Left renal cortex interstitium (tissue), 4 donors: ENCODE data around the gene GNAO1. TPM values are rescaled to one million over a fixed set of nuclear protein-coding genes. Genes with fewer than 3 reads are reported as not detected.
A peak's percentile ranks its signal among the peaks of the same experiment; 100 is the strongest.

Source experiments
- DNase-seq, 4 donors: peaks; one replicate each; pipeline ENCODE4 v3.0.0-alpha.2; 2013; ENCODE audit warnings: low read depth in 4 of 4, low spot score in 2 of 4, missing footprints in 1 of 4
- polyA plus RNA-seq, 4 donors: library from polyadenylated mRNA; unstranded; fragments of 120-200 nt; gene quantifications; one replicate each; pipeline ENCODE4 v1.2.1, GENCODE V29; 2013; ENCODE audit not compliant: insufficient read length in 4 of 4

The GNAO1 gene
- polyA plus RNA-seq, 4 donors = 5.3 to 6.5 (median 6.1) TPM

GRCh38 chr16:56306690-56307533 lies 115.6 kb downstream of the GNAO1 start:
- no peak for DNase-seq

DNA sequence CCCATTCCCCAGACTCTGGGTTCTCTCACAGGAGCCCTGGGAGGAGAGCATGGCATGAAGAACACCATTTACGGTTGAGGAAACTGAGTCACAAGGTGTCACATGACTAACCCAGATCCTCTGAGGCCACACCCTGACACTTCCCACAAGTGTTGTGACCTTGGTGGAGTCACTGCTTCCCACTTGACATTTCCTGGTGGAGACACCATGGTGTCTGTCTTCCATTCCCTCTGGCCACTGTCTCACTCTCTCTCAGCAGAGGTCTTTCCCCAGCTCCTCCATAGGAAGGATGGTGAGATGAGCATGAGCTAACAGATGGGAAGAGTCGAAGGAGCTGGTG lies 116.2 kb downstream of the GNAO1 start:
- DNase-seq = no peak

- DNase-seq = no peak
Observed at GRCh38 chr16:56309008-56309407, 117.7 kb downstream of the GNAO1 start.

DNA sequence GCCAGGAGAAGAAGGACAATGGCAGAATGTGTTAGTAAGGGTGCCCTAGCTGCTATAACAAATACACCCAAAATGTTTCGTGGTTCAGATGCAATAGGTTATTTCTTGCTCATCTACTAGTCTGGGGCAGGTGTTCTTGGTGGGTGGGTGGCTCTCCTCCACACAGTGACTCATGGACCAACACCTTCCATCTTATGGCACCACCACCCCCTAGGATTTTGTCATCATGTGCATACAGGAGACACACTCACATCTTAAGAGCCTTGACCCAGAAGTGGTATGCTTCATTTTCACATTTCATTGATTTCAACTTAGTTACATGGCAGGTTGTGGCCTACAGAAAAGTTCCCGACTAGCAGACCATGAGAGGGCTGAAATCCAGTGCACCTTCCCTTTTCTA lies 119.4 kb downstream of the GNAO1 start:
- no peak for DNase-seq

- no peak for DNase-seq
Observed at GRCh38 chr16:56311208-56312027, 120.1 kb downstream of the GNAO1 start.

GRCh38 chr16:56312028-56312300 lies 120.7 kb downstream of the GNAO1 start:
- no peak for DNase-seq

DNA sequence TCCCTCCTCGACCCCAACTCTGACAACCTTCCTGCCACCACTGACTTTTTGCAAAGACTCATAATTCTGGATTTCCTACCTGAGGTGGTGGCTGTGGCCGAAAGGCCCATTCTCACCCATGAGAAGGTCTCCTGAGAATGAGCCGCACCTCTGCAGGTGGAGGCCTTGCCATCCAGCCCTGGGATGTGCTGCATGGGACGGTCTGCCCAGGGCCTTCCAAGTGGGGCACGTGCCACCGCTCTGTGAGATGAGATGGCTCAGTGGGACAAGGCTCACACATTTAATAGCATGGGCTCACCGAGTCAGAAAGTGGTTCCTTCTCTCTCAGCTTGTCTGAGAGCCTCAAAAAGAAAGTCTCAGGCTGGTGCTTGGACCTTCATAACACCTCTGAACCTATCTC lies 121.3 kb downstream of the GNAO1 start:
- no peak for DNase-seq

GRCh38 chr16:56314244-56314850 lies 123.1 kb downstream of the GNAO1 start:
- DNase-seq = no peak

- no peak for DNase-seq
Observed at GRCh38 chr16:56315955-56316354, 124.7 kb downstream of the GNAO1 start.

- DNase-seq = no peak
Observed at GRCh38 chr16:56316545-56316944, 125.3 kb downstream of the GNAO1 start.

- peak; percentile 61 to 80 (median 63) for DNase-seq
Observed at GRCh38 chr16:56317998-56318826, 126.9 kb downstream of the GNAO1 start.

- no peak for DNase-seq
Observed at GRCh38 chr16:56318827-56319140, 127.5 kb downstream of the GNAO1 start.

DNA sequence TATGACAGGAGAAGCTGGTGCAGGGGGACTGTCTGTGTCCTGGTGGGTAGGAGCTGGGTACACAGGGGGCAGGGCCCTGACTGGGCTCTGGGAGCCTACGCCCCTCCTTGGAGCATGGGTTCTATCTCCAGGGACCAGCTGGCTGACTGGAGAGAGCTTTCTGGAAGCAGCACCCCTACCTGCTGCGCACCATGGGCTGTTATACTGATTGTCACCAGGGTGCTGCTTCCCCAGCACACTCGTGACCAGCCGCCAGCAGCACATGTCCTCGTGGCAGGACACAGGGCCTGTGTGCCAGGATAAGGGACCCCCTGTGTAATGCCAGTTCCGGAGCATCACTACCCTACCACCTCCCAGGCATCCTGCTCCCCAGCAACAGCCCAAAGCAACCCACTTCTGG lies 128.1 kb downstream of the GNAO1 start:
- no peak for DNase-seq

DNA sequence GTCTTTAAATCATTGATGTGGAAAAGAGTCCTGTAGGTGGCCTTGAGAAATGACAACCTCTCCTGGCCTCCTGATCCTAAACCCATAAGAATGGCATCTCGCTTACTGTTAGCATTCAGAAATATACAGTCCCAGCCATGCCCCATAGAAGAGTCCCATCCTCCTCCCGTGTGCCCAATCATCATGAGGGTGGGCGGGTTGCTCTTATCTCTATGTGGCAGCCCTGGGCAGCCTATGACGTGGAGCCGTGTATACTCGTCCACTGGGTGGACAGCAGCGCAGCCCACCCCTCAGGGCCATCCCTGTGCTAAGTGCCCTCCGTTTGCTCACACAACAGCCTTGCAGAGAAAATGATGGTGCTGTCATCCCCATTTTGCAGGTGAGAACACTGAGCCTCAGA lies 128.8 kb downstream of the GNAO1 start:
- no peak for DNase-seq

DNA sequence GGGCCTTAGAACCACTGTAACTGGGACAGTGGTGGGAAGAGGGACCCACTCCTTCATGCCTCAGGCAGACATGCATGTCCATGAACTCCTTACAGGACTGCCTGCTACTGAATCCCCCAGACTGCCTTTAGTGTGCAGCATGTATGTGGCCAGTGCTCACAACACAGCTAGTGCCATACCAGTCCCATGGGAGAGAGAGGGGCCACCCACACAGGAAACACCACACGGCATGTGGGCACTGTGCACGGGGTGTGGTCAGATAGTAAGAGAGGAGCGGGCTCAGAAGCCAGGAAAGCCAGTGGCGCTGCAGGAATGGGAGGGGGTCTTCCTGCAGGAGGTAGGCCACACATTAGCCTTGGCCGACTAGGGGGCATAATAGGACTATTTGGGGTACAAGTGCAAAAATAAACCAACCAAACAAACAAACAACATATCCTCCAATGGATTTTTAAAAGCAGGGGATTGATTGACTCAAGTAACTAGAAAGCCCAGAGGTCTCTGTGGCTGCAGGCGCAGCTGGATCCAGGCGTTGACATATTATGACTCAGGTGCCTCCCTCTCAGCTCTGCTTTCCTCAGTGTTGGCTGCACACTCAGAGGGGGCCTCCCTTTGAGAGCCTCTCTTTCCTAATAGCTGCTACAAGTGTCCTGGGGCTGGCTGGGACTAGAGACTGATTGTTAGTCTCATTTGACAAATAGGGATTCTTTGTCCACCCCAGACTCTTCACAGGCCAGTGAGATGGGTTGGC lies 129.7 kb downstream of the GNAO1 start:
- no peak for DNase-seq

DNA sequence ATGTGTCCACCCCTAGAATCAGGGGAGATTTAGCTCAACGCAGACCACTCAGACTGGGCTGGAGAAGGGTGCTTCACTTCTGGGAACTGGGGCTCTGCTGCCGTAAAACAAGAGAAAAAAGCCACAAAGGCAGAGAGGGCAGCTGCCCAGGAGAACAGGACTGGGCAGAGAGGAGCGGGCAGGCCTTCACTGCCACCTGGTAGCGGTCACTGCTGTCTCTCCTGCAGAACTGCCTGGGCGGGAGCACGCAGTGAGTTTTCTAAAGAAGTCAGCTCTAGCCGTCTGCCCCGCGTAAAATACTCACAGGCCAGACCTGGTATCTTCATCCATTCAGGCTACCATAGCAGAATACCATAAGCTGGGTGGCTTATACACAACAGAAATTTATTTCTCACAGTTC lies 130.3 kb downstream of the GNAO1 start:
- no peak for DNase-seq

DNA sequence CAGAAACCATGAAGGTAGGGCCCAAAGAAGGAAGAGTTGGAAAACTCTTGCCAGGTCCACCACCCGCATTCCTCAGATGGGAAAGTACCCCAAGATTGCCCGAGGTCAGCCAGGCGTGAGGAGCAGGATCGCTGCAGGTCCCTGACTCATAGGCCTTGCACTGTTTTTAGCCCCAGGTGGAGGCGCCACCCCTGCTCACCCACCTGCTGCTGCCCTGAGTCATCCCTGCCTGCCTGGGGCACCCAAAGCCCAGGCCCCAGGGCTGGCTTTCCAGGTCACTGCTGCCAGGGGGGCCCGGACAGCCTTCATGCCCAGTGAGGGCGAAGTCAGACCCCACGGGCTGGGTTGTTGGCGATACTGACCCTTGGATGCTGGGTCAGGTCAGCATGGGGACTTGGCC lies 133.1 kb downstream of the GNAO1 start:
- no peak for DNase-seq

- no peak for DNase-seq
Observed at GRCh38 chr16:56325956-56326355, 134.7 kb downstream of the GNAO1 start.

- DNase-seq = no peak
Observed at GRCh38 chr16:56327071-56327928, 136.0 kb downstream of the GNAO1 start.

DNA sequence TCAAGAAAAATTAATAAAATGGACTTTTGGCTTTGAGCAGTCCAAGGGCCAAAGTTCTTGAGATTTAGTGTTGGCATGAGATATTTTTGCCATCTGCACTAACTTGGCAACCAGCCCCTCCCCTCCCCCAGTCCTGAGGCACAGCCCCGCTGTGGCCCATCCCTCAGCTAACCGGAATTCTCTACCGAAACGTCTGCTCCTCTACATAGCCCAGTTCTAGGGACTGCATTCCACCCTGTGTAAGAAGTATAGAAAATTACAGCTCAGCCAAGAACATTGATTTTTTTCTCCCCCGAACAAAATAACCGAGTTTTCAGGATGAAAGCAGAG lies 136.6 kb downstream of the GNAO1 start:
- no peak for DNase-seq
